Stimulated activated CD4-positive, alpha-beta T cell treated with anti-CD3 and anti-CD28 coated beads, Interleukin-15, amount 100 ng/mL, for 48 hours (primary cell): ENCODE results near the gene PSME3IP1.

Experiments
- DNase-seq, 2 donors: peaks; one replicate each; pipeline ENCODE4 v3.0.0-alpha.2; 2020; ENCODE audit warnings: low read depth in 2 of 2

The PSME3IP1 gene

GRCh38 chr16:57167953-57168352 lies 17.9 kb downstream of the PSME3IP1 start:
- no peak for DNase-seq

- DNase-seq = no peak
These were observed 18.3 kb downstream of the PSME3IP1 start for GRCh38 chr16:57167538-57167937.

GRCh38 chr16:57166951-57167350 lies 18.9 kb downstream of the PSME3IP1 start:
- no peak for DNase-seq

GRCh38 chr16:57166451-57166850 lies 19.4 kb downstream of the PSME3IP1 start:
- DNase-seq = no peak

- no peak for DNase-seq
These were observed 19.9 kb downstream of the PSME3IP1 start for GRCh38 chr16:57165938-57166337.

- DNase-seq = no peak
These were observed 20.4 kb downstream of the PSME3IP1 start for GRCh38 chr16:57165483-57165882.

GRCh38 chr16:57163842-57164241 lies 22.0 kb downstream of the PSME3IP1 start:
- no peak for DNase-seq

- DNase-seq = no peak
These were observed 26.4 kb downstream of the PSME3IP1 start for GRCh38 chr16:57159447-57159846.

GRCh38 chr16:57157533-57157932 lies 28.3 kb downstream of the PSME3IP1 start:
- DNase-seq = no peak

- DNase-seq = no peak
These were observed 29.5 kb downstream of the PSME3IP1 start for GRCh38 chr16:57156351-57156703.

- no peak for DNase-seq
These were observed 30.0 kb downstream of the PSME3IP1 start for GRCh38 chr16:57155702-57156350.

GRCh38 chr16:57153841-57154240 lies 32.0 kb downstream of the PSME3IP1 start:
- no peak for DNase-seq

GRCh38 chr16:57152096-57153093 lies 33.4 kb downstream of the PSME3IP1 start:
- no peak for DNase-seq

- DNase-seq = no peak
These were observed 34.5 kb downstream of the PSME3IP1 start for GRCh38 chr16:57151369-57151768.

GRCh38 chr16:57150682-57151330 lies 35.0 kb downstream of the PSME3IP1 start:
- DNase-seq = no peak

GRCh38 chr16:57149391-57149790 lies 36.4 kb downstream of the PSME3IP1 start:
- DNase-seq = no peak

- DNase-seq = no peak
These were observed 37.4 kb downstream of the PSME3IP1 start for GRCh38 chr16:57148481-57148880.

- DNase-seq = no peak
These were observed 38.2 kb downstream of the PSME3IP1 start for GRCh38 chr16:57147381-57148221.

GRCh38 chr16:57146735-57147134 lies 39.1 kb downstream of the PSME3IP1 start:
- DNase-seq = no peak

- DNase-seq = no peak
These were observed 39.7 kb downstream of the PSME3IP1 start for GRCh38 chr16:57146040-57146647.
